ENCODE data around the gene CASZ1. TPM values are rescaled to one million over a fixed set of nuclear protein-coding genes. Genes with fewer than 3 reads are reported as not detected.

The CASZ1 gene
- total and polyA plus RNA-seq, 2 experiments from 2014 or later = 3.6 to 6.9 TPM

GRCh38 chr1:10829965-10830515, 33.6 kb upstream of the CASZ1 start:
- 72% methylated on average over 17 of the region's 17 CpGs for WGBS (ENCODE audit: low lambda C conversion rate, missing lambda C conversion rate)

GRCh38 chr1:10829067-10829818, 32.8 kb upstream of the CASZ1 start:
- Histone ChIP-seq H3K4me1 (ENCODE audit: insufficient read depth) (no peaks in the 10 kb centered on the region), H3K9me2 (replicated peaks; ENCODE audit: insufficient read depth) (no peaks in the 10 kb centered on the region), H3K4me2 (no peak overlapping the region), H3K27me3 (no peaks in the 10 kb centered on the region), H3K27ac (no peak overlapping the region), H3K36me3 (replicated peaks; ENCODE audit: insufficient read depth, low read depth) (no peaks in the 10 kb centered on the region), H4K20me1 (ENCODE audit: insufficient read depth, poor library complexity, severe bottlenecking) (no peaks in the 10 kb centered on the region), H3K4me3 (no peak overlapping the region), H2AFZ (no peak overlapping the region), H3K79me2 (no peaks in the 10 kb centered on the region), H3K9me3 (ENCODE audit: low read depth) (no peaks in the 10 kb centered on the region)
- TF ChIP-seq EZH2phosphoT487 (IDR thresholded peaks at IDR 0.05; ENCODE audit: low read depth, severe bottlenecking, unreplicated experiment) (no peak), EZH2 (IDR thresholded peaks at IDR 0.05; ENCODE audit: borderline replicate concordance) (no peak)
- TF ChIP-seq, protein P1, sequence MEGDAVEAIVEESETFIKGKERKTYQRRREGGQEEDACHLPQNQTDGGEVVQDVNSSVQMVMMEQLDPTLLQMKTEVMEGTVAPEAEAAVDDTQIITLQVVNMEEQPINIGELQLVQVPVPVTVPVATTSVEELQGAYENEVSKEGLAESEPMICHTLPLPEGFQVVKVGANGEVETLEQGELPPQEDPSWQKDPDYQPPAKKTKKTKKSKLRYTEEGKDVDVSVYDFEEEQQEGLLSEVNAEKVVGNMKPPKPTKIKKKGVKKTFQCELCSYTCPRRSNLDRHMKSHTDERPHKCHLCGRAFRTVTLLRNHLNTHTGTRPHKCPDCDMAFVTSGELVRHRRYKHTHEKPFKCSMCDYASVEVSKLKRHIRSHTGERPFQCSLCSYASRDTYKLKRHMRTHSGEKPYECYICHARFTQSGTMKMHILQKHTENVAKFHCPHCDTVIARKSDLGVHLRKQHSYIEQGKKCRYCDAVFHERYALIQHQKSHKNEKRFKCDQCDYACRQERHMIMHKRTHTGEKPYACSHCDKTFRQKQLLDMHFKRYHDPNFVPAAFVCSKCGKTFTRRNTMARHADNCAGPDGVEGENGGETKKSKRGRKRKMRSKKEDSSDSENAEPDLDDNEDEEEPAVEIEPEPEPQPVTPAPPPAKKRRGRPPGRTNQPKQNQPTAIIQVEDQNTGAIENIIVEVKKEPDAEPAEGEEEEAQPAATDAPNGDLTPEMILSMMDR (IDR thresholded peaks at IDR 0.05; ENCODE audit: poor library complexity) = no peak
- no peak for DNase-seq (ENCODE audit: low spot score)
- WGBS (ENCODE audit: low lambda C conversion rate, missing lambda C conversion rate) = 81% methylated on average over 14 of the region's 14 CpGs

More at GRCh38 chr1:10829965-10830515, 33.6 kb upstream of the CASZ1 start:
- no peaks in the 10 kb centered on the region for H3K9me3 ChIP-seq (ENCODE audit: low read depth)
- no peak overlapping the region for H3K4me3 ChIP-seq
- H3K4me1 ChIP-seq (ENCODE audit: insufficient read depth) = no peaks in the 10 kb centered on the region
- no peaks in the 10 kb centered on the region for H3K79me2 ChIP-seq
- no peak for DNase-seq (ENCODE audit: low spot score)
- no peaks in the 10 kb centered on the region for H3K36me3 ChIP-seq (replicated peaks; ENCODE audit: insufficient read depth, low read depth)
- H3K9me2 ChIP-seq (replicated peaks; ENCODE audit: insufficient read depth) = no peaks in the 10 kb centered on the region
- H3K27ac ChIP-seq = no peak overlapping the region
- H2AFZ ChIP-seq = no peak overlapping the region
- no peaks in the 10 kb centered on the region for H4K20me1 ChIP-seq (ENCODE audit: insufficient read depth, poor library complexity, severe bottlenecking)
- TF ChIP-seq EZH2 (IDR thresholded peaks at IDR 0.05; ENCODE audit: borderline replicate concordance) = no peak
- TF ChIP-seq, protein P1 (IDR thresholded peaks at IDR 0.05; ENCODE audit: poor library complexity) = no peak
- TF ChIP-seq EZH2phosphoT487 (IDR thresholded peaks at IDR 0.05; ENCODE audit: low read depth, severe bottlenecking, unreplicated experiment) = no peak
- no peak overlapping the region for H3K4me2 ChIP-seq
- H3K27me3 ChIP-seq = peaks cover 6% of the 10 kb centered on the region

DNA sequence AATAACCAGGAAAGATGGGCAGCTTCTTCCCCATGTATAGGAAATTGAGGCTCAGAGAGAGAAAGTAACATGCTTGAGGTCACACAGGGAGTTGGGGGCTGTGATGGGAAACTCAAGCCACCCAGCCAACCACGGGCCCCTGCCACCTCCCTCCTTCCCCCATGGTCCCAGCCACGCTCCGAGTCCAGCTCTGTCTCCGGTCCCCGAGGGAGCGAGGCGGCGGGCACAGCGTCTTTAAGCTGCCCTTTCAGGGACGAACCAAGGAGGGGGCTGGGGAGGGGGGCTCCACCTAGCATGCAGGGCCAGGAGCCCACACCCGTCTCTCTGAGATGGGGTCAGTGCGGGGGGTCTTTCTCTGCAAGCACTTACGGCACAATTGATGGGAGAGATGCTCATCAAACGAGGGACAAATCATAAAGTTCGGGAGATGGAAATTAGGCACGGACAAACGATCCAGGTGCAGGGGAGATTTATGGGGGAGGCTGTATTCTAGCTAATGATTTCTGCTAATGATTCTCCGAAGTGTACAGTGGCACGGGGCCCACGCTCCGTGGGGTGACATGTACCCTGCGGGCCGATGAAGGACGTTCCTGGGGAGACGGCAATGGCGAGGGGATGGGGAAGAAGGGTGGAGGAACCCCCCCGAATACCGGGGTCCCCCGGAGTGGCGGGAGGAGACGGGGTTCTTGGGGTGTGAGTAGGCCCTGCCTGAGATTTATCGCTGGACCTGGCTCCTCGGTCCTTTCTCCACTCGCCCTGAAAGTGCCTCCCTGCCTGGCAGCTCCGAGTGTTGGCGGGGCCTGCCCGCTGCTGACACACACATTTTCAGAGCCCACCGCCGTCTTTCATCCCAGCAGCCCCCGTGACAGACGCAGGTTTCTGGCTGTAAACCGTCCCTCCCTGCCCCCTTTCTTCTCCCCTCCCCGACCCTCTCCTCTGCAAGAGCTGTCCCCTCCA, 31.2 kb upstream of the CASZ1 start:
- WGBS (ENCODE audit: low lambda C conversion rate, missing lambda C conversion rate) = 88% methylated on average over 37 of the region's 43 CpGs
- TF ChIP-seq, protein P1 (IDR thresholded peaks at IDR 0.05; ENCODE audit: poor library complexity) = no peak
- TF ChIP-seq EZH2phosphoT487 (IDR thresholded peaks at IDR 0.05; ENCODE audit: low read depth, severe bottlenecking, unreplicated experiment) (no peak), EZH2 (IDR thresholded peaks at IDR 0.05; ENCODE audit: borderline replicate concordance) (no peak)
- Histone ChIP-seq H2AFZ (no peak overlapping the region), H3K9me2 (replicated peaks; ENCODE audit: insufficient read depth) (no peaks in the 10 kb centered on the region), H3K79me2 (no peaks in the 10 kb centered on the region), H3K4me2 (no peak overlapping the region), H3K4me3 (no peak overlapping the region), H3K27me3 (no peaks in the 10 kb centered on the region), H3K9me3 (ENCODE audit: low read depth) (no peaks in the 10 kb centered on the region), H3K27ac (no peak overlapping the region), H4K20me1 (ENCODE audit: insufficient read depth, poor library complexity, severe bottlenecking) (no peaks in the 10 kb centered on the region), H3K4me1 (ENCODE audit: insufficient read depth) (no peaks in the 10 kb centered on the region), H3K36me3 (replicated peaks; ENCODE audit: insufficient read depth, low read depth) (no peaks in the 10 kb centered on the region)
- no peak for DNase-seq (ENCODE audit: low spot score)

Data from hepatocyte (in vitro differentiated cells).